GM21619 (cell line): ENCODE data around the gene KCNJ12.
A peak's percentile ranks its signal among the peaks of the same experiment; 100 is the strongest.
"Not testable (repeated sequence)": the region's sequence is repeated elsewhere in the genome, so short reads cannot be mapped to it uniquely, and the experiment has no call there.

Experiments used
- ATAC-seq: cut with Tn5 transposase; IDR thresholded peaks from one replicate; pipeline ENCODE4 v1.9.1; 2021; ENCODE audit not compliant: unreplicated experiment

KCNJ12 gene

DNA sequence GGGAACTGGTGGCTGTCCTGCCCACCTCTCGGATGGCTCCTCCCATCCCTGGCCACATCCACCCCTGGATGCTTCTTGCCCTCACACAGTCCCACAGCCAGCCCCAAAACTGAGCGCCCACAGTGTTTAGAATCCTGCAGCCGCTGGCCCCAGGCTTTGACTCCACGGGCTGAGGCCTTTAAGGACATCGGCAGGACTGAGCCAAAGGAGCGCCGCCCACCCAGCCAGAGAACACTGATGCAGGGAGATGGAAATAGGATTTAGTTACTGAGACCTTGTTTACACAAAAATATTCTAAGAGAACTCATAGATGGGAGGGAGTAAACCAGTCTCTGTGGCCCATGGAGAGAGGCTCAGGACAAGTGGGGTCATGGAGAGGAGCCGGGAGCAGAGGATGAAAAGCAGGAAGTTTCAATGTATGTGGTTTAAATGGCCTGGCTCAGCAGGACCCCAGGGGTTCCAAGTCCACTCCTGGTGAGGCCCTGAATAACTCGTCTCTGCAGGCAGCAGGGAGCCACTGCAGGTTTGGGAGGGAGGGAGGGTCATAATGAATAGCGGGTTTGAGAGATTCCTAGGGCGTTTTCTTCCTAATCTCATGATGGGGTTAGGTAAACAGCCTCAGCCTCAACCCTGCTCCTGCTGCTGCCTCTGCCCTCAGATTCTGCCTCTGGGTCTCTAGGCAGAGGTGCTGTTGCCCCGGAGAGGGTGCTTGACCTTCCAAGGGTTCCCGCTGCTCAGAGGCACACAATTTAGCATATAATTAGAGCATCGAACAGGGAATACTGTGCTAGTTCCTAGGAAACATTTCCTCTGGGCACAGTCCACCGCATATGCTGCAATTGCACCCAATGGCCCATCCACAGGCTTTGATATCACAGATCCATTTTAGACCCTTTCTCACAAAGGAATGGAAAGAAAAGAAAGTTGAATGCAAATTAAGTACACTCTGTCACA lies 61.0 kb downstream of the KCNJ12 start:
- ATAC-seq = not testable (repeated sequence)

- not testable (repeated sequence) for ATAC-seq
These were observed 62.3 kb downstream of the KCNJ12 start for GRCh38 chr17:21438316-21439014.

DNA sequence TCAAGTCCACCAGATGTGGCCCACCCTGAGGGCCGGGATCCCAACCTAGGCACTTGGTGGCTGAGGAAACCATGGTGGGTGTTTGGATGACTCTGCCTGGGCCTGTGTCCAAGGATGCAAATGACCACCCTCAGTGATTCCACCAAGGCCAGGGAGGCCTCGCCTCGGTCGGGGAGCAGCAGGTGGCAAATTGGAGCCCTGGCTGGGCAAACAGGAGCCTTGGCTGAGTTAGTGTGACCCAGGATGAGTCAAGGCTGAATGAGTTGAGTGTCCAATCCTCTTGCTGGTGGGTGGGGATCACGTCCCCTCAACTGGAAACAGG lies 62.8 kb downstream of the KCNJ12 start:
- not testable (repeated sequence) for ATAC-seq

GRCh38 chr17:21445091-21445650 lies 69.0 kb downstream of the KCNJ12 start:
- ATAC-seq = no peak

- ATAC-seq = not testable (repeated sequence)
These were observed 71.4 kb downstream of the KCNJ12 start for GRCh38 chr17:21447552-21447951.

GRCh38 chr17:21449891-21450290 lies 73.7 kb downstream of the KCNJ12 start:
- not testable (repeated sequence) for ATAC-seq

DNA sequence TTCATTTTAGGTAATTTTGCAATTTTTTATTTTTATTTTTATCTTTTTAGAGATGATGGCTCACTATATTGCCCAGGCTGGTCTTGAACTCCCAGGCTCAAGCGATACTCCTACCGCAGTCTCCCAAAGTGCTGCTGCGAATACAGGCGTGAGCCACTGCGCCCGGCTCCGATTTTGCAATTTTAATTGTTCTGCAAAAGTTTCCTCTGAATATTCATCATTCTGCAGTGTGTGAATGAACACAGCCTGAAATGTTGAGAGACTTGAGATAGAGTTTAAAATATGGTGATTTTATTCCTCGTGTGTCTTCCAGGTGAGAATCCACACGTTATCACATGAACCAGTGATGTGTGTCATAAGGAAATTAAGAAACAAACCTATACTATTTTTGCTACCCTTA lies 75.8 kb downstream of the KCNJ12 start:
- no peak for ATAC-seq

DNA sequence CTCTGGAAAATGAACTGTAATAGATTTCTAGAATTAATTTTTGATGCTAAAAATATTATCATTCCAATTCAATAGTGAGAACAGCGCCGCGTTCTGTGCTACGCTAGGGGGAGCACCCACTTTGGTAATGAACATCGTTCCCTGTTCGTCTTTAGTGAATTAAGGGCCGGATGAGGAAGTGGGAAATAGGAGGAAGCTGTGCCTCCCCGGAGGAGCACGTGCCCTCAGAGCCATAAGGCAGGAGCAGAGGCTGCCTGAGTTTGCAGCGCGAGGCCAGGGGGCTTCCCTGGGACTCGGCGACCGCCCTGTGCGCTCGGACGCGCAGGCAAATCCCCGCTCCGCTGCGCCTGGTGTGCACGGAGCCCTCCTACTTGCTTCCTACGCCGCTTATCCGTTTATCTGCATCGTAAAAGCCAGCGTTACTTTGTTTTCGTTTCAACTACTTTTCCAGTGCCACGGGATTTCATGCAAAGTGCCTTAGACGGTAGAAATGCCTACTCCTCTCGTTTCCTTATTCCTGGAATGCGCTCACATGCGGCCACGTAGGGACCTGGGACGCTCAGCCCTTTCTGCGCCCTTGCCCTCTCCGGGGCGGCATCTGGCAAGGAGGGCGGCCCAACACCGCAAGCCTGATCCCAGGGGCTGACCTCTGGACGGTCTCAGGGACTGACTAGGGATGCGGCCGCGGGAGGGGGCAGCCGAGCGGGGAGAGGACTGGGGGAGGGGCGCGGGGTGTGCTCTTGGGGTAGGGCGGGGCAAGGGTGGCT lies 76.4 kb downstream of the KCNJ12 start:
- no peak for ATAC-seq

DNA sequence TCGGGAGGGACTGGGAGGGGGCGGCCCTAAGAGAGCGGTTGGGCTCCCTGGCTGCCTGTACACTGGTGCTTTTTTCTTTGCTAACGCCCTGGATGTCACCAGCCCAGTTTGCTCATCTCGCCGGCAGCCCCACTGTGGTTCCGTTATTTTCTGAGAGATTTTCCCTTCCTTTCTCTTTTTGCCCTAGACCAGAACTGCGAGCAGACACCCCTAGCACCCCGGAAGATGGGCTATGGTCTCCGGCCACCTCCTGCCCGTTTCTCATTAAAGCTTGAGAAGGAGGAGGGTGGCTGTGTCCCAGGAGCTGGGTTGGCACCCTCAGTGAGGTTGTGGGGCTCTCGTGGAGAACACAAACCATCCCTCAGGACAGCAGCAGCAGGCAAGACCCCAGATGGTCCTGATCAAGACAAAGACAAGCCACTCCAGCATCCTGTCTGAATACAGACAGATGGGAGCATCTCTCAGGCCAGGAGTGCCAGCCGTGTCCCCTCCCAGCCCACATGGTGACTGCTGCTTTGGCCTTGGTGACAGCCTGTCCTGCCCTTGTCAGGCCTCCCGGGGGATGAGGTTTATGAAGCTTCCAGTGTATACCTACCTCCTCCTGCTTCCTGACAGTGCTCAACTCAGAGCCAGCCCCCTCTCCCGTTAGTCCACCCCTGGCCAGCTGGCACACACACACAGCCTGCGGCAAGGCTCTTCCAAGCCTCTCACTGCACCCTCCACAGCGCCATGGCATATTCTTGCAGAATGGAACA lies 77.2 kb downstream of the KCNJ12 start:
- ATAC-seq = no peak

DNA sequence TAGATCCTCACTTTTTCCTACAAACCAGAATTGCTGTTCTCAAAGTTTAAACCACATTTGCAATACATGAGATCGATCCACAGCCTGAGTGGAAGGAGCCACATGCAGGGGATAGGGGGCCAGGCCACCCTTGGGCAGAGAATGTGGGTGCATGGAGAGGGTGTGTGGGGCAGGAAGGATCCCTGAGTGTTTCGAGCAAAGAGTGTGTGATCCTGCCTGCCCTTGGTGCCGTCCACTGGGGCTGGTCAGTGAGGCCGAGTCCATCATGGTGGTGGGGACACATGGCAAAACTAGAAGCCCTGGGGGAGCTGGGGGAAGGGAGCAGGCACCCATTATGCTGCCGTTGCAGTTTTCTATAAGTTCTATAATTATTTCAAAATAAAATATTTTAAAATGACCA lies 77.8 kb downstream of the KCNJ12 start:
- not testable (repeated sequence) for ATAC-seq

DNA sequence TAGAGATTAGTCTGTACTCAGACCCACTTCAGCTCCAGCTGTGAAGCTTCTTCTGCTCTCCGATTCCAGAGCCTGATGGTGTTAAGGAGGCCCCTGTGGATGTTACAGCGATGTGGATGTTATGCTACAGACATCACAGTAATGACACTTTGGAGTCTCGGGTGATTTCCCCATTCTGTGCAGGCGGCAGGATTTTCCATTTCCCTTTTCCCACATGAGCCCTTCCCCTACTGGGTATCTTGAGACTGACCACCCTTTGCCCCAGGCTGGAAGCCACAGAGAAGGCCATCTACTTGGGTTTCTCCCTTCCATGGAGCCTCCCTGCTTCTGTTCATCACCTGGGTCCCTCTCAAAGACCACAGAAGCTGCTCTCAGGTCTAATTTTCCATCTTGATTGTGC lies 78.3 kb downstream of the KCNJ12 start:
- ATAC-seq = no peak

- no peak for ATAC-seq
These were observed 79.6 kb downstream of the KCNJ12 start for GRCh38 chr17:21455761-21456160.

- ATAC-seq = not testable (repeated sequence)
These were observed 80.3 kb downstream of the KCNJ12 start for GRCh38 chr17:21456449-21456848.

DNA sequence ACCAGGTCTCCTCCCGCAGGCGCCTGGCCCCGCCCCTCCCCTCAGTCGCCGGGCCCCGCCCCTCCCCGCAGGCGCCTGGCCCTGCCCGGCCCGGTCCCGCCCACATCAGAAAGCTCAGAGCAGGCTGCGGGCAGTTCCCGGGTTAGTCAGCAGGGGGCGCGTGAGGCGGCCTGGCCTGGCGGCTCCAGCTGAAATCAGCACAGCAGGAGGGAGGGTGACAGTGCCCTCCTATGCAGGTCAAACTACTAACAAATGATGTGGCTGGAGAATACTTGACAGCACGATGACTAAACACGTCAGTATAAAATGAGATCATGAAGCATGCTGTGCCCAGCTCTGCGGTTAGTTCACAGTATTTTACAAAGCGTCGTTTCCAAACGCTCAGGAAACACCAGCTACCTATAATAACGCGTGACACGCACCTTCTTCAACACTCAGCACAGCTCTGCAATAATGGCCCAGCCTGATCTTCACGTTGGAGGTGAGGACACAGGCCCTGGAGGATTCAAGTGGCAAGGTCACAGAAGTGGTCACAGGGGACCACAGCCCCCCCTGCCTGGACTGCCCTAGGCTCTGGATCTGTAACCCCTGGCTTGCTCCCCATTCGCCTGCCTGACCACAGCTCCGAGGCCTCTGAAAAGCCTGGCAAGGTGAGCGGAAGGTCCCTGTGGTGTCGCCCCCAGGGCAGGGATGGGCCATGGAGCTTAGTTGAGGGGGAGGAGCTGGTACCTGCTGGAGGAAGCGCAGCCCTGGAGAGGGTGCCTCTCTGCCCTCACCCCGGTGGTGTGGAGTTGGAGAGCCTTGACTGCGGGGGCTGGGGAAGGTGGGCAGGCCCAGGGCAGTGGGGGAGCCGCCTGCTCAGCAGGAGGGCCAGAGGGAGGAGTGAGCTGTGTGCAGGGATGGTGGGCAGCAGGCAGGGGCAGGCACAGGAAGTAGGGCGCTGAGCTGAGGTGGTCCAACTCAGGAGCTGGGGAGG lies 81.2 kb downstream of the KCNJ12 start:
- ATAC-seq = peak; percentile 84

GRCh38 chr17:21458054-21458453 lies 81.9 kb downstream of the KCNJ12 start:
- no peak for ATAC-seq

- ATAC-seq = no peak
These were observed 83.4 kb downstream of the KCNJ12 start for GRCh38 chr17:21459536-21459935.

DNA sequence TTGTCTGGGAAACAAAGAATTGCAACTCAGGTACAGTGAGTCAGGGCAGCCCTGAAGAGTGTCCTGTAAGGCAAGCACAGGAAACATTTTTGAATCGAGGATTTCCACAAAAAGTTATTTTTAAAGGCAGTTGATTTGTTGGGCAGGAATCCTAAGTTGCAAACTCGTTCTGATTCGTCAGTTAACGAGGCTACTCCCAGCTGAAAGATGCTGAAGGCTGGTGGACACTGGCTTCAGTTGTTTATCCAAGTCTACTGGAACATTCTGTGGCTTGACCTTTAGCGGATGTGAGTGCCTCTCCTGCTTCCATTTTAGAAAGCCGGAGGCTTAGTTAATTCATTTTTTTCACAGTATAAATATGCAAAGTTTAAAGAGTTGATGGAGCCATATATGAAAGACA lies 84.2 kb downstream of the KCNJ12 start:
- no peak for ATAC-seq

- no peak for ATAC-seq
These were observed 86.1 kb downstream of the KCNJ12 start for GRCh38 chr17:21462237-21462636.

DNA sequence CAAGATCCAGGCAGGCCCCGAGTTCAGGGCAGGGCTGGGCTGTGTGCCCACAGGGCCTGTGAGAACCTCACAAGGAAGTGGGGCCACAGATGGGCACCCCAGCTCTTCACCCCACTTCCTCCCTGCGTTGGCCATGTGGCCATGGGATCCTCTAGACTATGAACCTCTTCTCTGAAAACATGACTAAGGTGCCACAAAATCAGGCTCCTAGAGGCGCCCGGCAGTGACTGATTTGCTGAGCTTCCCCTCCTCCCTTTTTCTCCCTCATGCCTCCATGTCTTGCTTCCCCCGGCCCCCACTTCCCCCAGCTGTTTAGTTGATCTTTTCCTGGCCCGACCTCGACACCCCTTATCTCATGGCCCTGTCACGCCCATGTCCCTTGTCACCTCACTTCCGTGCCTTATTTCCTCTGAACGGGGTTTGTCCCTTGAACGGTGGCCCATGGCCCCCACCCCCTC lies 87.1 kb downstream of the KCNJ12 start:
- ATAC-seq = no peak
